ENCODE results near the gene NOTO.

The NOTO gene

GRCh38 chr2:73257021-73257420, 54.6 kb downstream of the NOTO start:
- in situ Hi-C loops (cut with HindIII; ENCODE audit: low sequenced_read_pairs), result no loop called here

GRCh38 chr2:73257425-73258125, 55.2 kb downstream of the NOTO start:
- no peak overlapping the region for H3K4me3 ChIP-seq (ENCODE audit: low read depth, low read length)
- no peak for TF ChIP-seq CTCF (IDR thresholded peaks at IDR 0.05; ENCODE audit: low read depth, low read length)
- no peak for DNase-seq (ENCODE audit: low read depth, low spot score)
- in situ Hi-C loops (cut with HindIII; ENCODE audit: low sequenced_read_pairs), result no loop called here

More at GRCh38 chr2:73257021-73257420, 54.6 kb downstream of the NOTO start:
- no peak for TF ChIP-seq CTCF (IDR thresholded peaks at IDR 0.05; ENCODE audit: low read depth, low read length)
- no peak for DNase-seq (ENCODE audit: low read depth, low spot score)
- H3K4me3 ChIP-seq (ENCODE audit: low read depth, low read length), result no peak overlapping the region

- in situ Hi-C loops (cut with HindIII; ENCODE audit: low sequenced_read_pairs), result no loop called here
- no peak for DNase-seq (ENCODE audit: low read depth, low spot score)
- H3K4me3 ChIP-seq (ENCODE audit: low read depth, low read length), result no peak overlapping the region
- TF ChIP-seq CTCF (IDR thresholded peaks at IDR 0.05; ENCODE audit: low read depth, low read length), result no peak
These were observed 56.0 kb downstream of the NOTO start for GRCh38 chr2:73258186-73258912.

GRCh38 chr2:73258913-73259215, 56.5 kb downstream of the NOTO start:
- TF ChIP-seq CTCF (IDR thresholded peaks at IDR 0.05; ENCODE audit: low read depth, low read length), result no peak
- in situ Hi-C loops (cut with HindIII; ENCODE audit: low sequenced_read_pairs), result no loop called here
- H3K4me3 ChIP-seq (ENCODE audit: low read depth, low read length), result no peak overlapping the region
- no peak for DNase-seq (ENCODE audit: low read depth, low spot score)

GRCh38 chr2:73259276-73259675, 56.9 kb downstream of the NOTO start:
- in situ Hi-C loops (cut with HindIII; ENCODE audit: low sequenced_read_pairs), result no loop called here
- TF ChIP-seq CTCF (IDR thresholded peaks at IDR 0.05; ENCODE audit: low read depth, low read length), result no peak
- DNase-seq (ENCODE audit: low read depth, low spot score), result no peak
- no peak overlapping the region for H3K4me3 ChIP-seq (ENCODE audit: low read depth, low read length)

- DNase-seq (ENCODE audit: low read depth, low spot score), result no peak
- TF ChIP-seq CTCF (IDR thresholded peaks at IDR 0.05; ENCODE audit: low read depth, low read length), result no peak
- no peak overlapping the region for H3K4me3 ChIP-seq (ENCODE audit: low read depth, low read length)
- in situ Hi-C loops (cut with HindIII; ENCODE audit: low sequenced_read_pairs), result no loop called here
These were observed 57.4 kb downstream of the NOTO start for GRCh38 chr2:73259704-73260337.
